H1 (cell line): ENCODE measurements around the gene RBBP8. TPM values are rescaled to one million over a fixed set of nuclear protein-coding genes. Genes with fewer than 3 reads are reported as not detected.

Experiments used
- CHD1 ChIP-seq: IDR thresholded peaks from 2 replicates; pipeline ENCODE4 v1.6.1; 2012; ENCODE audit warnings: low read depth, low read length, improper control_type of control experiment
- CTBP2 ChIP-seq: IDR thresholded peaks from 2 replicates; pipeline ENCODE4 v1.7.0; 2011; ENCODE audit warnings: borderline replicate concordance, mild to moderate bottlenecking, moderate library complexity, mixed read lengths, low read length; ENCODE audit not compliant: insufficient read depth, insufficient read length
- GTF2F1 ChIP-seq: IDR thresholded peaks from 2 replicates; pipeline ENCODE4 v1.6.1; 2012; ENCODE audit warnings: low read depth, low read length, improper control_type of control experiment, borderline replicate concordance
- MAFK ChIP-seq: IDR thresholded peaks from 2 replicates; pipeline ENCODE4 v1.6.1; 2012; ENCODE audit warnings: low read depth, mild to moderate bottlenecking, improper control_type of control experiment, low read length
- RAD21 ChIP-seq, 2 experiments: IDR thresholded peaks in 1 of 2; conservative IDR thresholded peaks in 1 of 2; 2 replicates each; pipeline ENCODE4 v1.6.1; 2011; ENCODE audit warnings: low read depth in 2 of 2, low read length in 2 of 2, improper control_type of control experiment in 1 of 2, inconsistent platforms in 1 of 2, mild to moderate bottlenecking in 1 of 2, moderate library complexity in 1 of 2
- TAF1 ChIP-seq: IDR thresholded peaks from 2 replicates; pipeline ENCODE4 v1.6.1; 2011; ENCODE audit warnings: mild to moderate bottlenecking, low read depth, low read length
- TCF12 ChIP-seq: IDR thresholded peaks from 2 replicates; pipeline ENCODE4 v1.6.1; 2011; ENCODE audit warnings: low read depth, mild to moderate bottlenecking, low read length
- polyA plus RNA-seq, 7 experiments: library from polyadenylated mRNA; depleted of rRNA in 3 of 7; stranded (reverse) in 5 of 7; unstranded in 2 of 7; fragments of >200 nt in 5 of 7; fragments of 200-250 nt in 2 of 7; gene quantifications; 1 replicate in 5 of 7; 2 replicates in 1 of 7; 4 replicates in 1 of 7; pipeline versions ENCODE4 v1.2.1 to v1.2.3, GENCODE V29; 2011 to 2013; ENCODE audit warnings: missing spikeins in 2 of 7, mixed read lengths in 2 of 7
- total RNA-seq: library from RNA; stranded (reverse); fragmentation: NEBNext Ultra II Directional; extraction: Animal tissue kit (Norgen Biotek cat#: 25700); gene quantifications from 2 replicates; pipeline ENCODE4 v1.2.1, GENCODE V29; 2021

RBBP8 gene
- total and polyA plus RNA-seq, 2 of the 8 experiments (the other 6 are each of a cell fraction or from before 2014, with no cell fraction given) = 16.1 to 65.8 TPM

DNA sequence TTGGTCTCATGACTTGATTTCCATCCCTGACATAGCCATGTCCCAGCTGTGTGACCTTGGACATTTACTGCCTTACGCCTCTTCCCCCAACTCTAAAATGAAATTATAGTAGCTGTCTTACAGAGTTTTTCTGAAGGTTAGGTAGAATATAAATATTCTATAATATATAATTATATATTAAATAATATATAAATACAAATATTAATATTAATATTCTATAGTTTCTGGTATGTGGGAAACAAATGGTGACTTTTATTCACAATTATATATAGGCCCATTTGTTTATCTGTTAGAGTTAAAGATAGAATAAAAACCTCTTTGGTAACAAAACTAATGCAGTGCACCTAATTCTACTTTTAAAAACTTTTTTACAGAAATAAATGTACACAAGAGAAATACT lies 1.7 kb downstream of the RBBP8 start (continued):
- TF ChIP-seq RAD21 (IDR thresholded peaks at IDR 0.05 in 1 of 2, conservative IDR thresholded peaks at IDR 0.05 in 1 of 2; ENCODE audit: low read depth in 2 of 2, low read length in 2 of 2) = no peak
- TF ChIP-seq MAFK = no peak
- TF ChIP-seq TAF1 = no peak
- TF ChIP-seq GTF2F1 = no peak
- TF ChIP-seq CTBP2 = no peak
- TF ChIP-seq CHD1 = no peak
- TF ChIP-seq TCF12 = no peak
